Thymus (tissue), 11 donors: ENCODE measurements around the gene WDR55. TPM values are rescaled to one million over a fixed set of nuclear protein-coding genes. Genes with fewer than 3 reads are reported as not detected.
"Not testable (repeated sequence)": the region's sequence is repeated elsewhere in the genome, so short reads cannot be mapped to it uniquely, and the experiment has no call there.

Source experiments
- DNase-seq, 9 donors: peaks; one replicate each; pipeline ENCODE4 v3.0.0-alpha.2; 2013; ENCODE audit warnings: low spot score in 9 of 9, low read depth in 6 of 9, missing footprints in 1 of 9
- H3K27ac ChIP-seq, 2 donors: one replicate each; pipeline ENCODE4 v1.5.1; 2013; ENCODE audit warnings: control low read depth in 1 of 2, low read depth in 1 of 2, low read length in 1 of 2, mild to moderate bottlenecking in 1 of 2, moderate library complexity in 1 of 2
- H3K27me3 ChIP-seq, 2 donors: one replicate each; pipeline ENCODE4 v1.5.1; 2013; ENCODE audit warnings: low read length in 1 of 2; ENCODE audit not compliant: control insufficient read depth in 2 of 2, insufficient read depth in 1 of 2
- H3K36me3 ChIP-seq, 2 donors: one replicate each; pipeline ENCODE4 v1.5.1; 2013; ENCODE audit warnings: low read length in 1 of 2, mild to moderate bottlenecking in 1 of 2, moderate library complexity in 1 of 2; ENCODE audit not compliant: control insufficient read depth in 2 of 2, insufficient read depth in 2 of 2
- H3K4me1 ChIP-seq, 2 donors: one replicate each; pipeline ENCODE4 v1.5.1; 2013; ENCODE audit warnings: low read length in 2 of 2; ENCODE audit not compliant: control insufficient read depth in 2 of 2, insufficient read depth in 2 of 2
- H3K4me3 ChIP-seq, 2 donors: one replicate each; pipeline ENCODE4 v1.5.1; 2013; ENCODE audit warnings: low read length in 2 of 2, control low read depth in 1 of 2, mild to moderate bottlenecking in 1 of 2
- H3K9me3 ChIP-seq, 2 donors: one replicate each; pipeline ENCODE4 v1.5.1; 2013; ENCODE audit warnings: low read length in 1 of 2, mild to moderate bottlenecking in 1 of 2; ENCODE audit not compliant: control insufficient read depth in 2 of 2, insufficient read depth in 1 of 2
- WGBS: extraction: QIAGEN DNeasy Blood & Tissue Kit; methylation state at CpG from one replicate; pipeline ENCODE4 v1.1.7; 2013; 5-methylcytosine and 5-hydroxymethylcytosine counted together
- polyA plus RNA-seq: library from polyadenylated mRNA; stranded (reverse); fragments of 200-250 nt; gene quantifications from one replicate; pipeline ENCODE4 v1.2.3, GENCODE V29; 2013
- total RNA-seq: library from RNA; stranded (reverse); fragments of 120-200 nt; gene quantifications from one replicate; pipeline ENCODE4 v1.2.4, GENCODE V29; 2013
- donor health status: healthy.

Gene WDR55
- total and polyA plus RNA-seq, 2 donors: 9.7 to 24.0 TPM

DNA sequence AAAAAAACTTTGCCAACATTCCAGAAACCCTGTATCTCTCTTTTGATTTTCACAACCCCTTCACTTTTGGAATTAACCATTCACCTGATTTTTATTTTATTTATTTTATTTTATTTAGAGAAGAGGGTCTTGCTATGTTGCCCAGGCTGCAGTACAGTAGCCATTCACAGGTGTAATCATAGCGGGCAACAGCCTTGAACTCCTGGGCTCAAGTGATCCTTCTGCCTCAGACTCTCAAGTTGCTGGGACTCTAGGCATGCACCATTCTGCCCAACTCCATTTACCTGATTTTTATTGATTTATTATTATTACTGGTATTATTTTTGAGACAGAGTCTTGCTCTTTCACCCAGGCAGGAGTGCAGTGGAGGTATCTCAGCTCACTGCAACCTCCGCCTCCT lies 51.5 kb downstream of the WDR55 start:
- not testable (repeated sequence) for H3K4me3 ChIP-seq, DNase-seq, H3K4me1 ChIP-seq, H3K36me3 ChIP-seq, H3K27ac ChIP-seq, H3K27me3 ChIP-seq, H3K9me3 ChIP-seq
- WGBS: 96% methylated on average over 2 of the region's 2 CpGs

- no peaks in the 10 kb centered on the region for H3K4me1 ChIP-seq
- 93% methylated on average over 7 of the region's 7 CpGs for WGBS
- no peak overlapping the region for H3K4me3 ChIP-seq
- no peak overlapping the region for H3K27ac ChIP-seq
- DNase-seq: no peak
- no peaks in the 10 kb centered on the region for H3K9me3 ChIP-seq
- no peaks in the 10 kb centered on the region for H3K36me3 ChIP-seq
- peaks cover 0 to 5% of the 10 kb centered on the region in 2 donors for H3K27me3 ChIP-seq
Observed at GRCh38 chr5:140718266-140718592, 53.5 kb downstream of the WDR55 start.

GRCh38 chr5:140720738-140721137 lies 56.0 kb downstream of the WDR55 start:
- not testable (repeated sequence) for H3K4me1 ChIP-seq, H3K9me3 ChIP-seq, H3K36me3 ChIP-seq, H3K27ac ChIP-seq, H3K4me3 ChIP-seq, DNase-seq
- peaks cover 0 to 15% of the 10 kb centered on the region in 2 donors for H3K27me3 ChIP-seq
- WGBS: 65% methylated on average over 6 of the region's 6 CpGs

DNA sequence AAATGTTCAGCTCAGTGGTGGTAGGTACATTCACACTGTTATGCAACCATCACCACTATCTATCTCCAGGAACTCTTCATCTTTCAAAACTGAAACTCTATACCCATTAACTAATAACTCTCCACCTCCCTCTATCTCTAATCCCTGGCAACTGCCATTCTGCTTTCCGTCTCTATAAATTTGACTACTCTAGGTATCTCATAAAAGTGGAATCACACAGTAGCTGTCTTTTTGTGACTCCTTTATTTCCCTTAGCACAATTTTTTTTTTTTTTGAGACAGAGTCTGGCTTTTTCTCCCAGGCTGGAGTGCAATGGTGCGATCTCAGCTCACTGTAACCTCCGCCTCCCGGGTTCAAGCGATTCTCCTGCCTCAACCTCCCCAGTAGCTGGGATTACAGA lies 56.7 kb downstream of the WDR55 start:
- not testable (repeated sequence) for H3K4me1 ChIP-seq, H3K27ac ChIP-seq, DNase-seq, H3K36me3 ChIP-seq, H3K4me3 ChIP-seq, H3K9me3 ChIP-seq
- peaks cover 0 to 20% of the 10 kb centered on the region in 2 donors for H3K27me3 ChIP-seq
- WGBS: 91% methylated on average over 5 of the region's 5 CpGs

Other genes starting within 250 kb of the WDR55 start
- 4.5 TPM for gene EIF4EBP3, start 117.2 kb upstream of the WDR55 start, total RNA-seq
- 48.7 TPM for gene EIF4EBP3, start 117.2 kb upstream of the WDR55 start, polyA plus RNA-seq
- 29.7 TPM for gene SRA1, start 107.4 kb upstream of the WDR55 start, total RNA-seq
- gene SRA1, start 107.4 kb upstream of the WDR55 start, polyA plus RNA-seq: 46.3 TPM
- gene APBB3, start 100.3 kb upstream of the WDR55 start, total RNA-seq: 9.3 TPM
- 51.2 TPM for gene APBB3, start 100.3 kb upstream of the WDR55 start, polyA plus RNA-seq
- gene SLC35A4, start 100.1 kb upstream of the WDR55 start, total RNA-seq: 10.1 TPM
- 28.0 TPM for gene SLC35A4, start 100.1 kb upstream of the WDR55 start, polyA plus RNA-seq
- 23.7 TPM for gene CD14, start 31.7 kb upstream of the WDR55 start, total RNA-seq
- gene CD14, start 31.7 kb upstream of the WDR55 start, polyA plus RNA-seq: 48.6 TPM
- gene TMCO6, start 25.5 kb upstream of the WDR55 start, total RNA-seq: 10.5 TPM
- 18.4 TPM for gene TMCO6, start 25.5 kb upstream of the WDR55 start, polyA plus RNA-seq
- 89.7 TPM for gene NDUFA2, start 17.3 kb upstream of the WDR55 start, total RNA-seq
- gene NDUFA2, start 17.3 kb upstream of the WDR55 start, polyA plus RNA-seq: 193 TPM
- gene IK, start 17.1 kb upstream of the WDR55 start, total RNA-seq: 139 TPM
- gene IK, start 17.1 kb upstream of the WDR55 start, polyA plus RNA-seq: 94.2 TPM
- gene DND1, start 8.7 kb downstream of the WDR55 start, total RNA-seq: 0.52 TPM
- gene DND1, start 8.7 kb downstream of the WDR55 start, polyA plus RNA-seq: 5.0 TPM
- gene HARS1, start 26.5 kb downstream of the WDR55 start, total RNA-seq: 45.4 TPM
- 58.8 TPM for gene HARS1, start 26.5 kb downstream of the WDR55 start, polyA plus RNA-seq
- gene HARS2, start 26.6 kb downstream of the WDR55 start, total RNA-seq: 23.4 TPM
- gene HARS2, start 26.6 kb downstream of the WDR55 start, polyA plus RNA-seq: 32.6 TPM
- 104 TPM for gene ZMAT2, start 35.5 kb downstream of the WDR55 start, total RNA-seq
- gene ZMAT2, start 35.5 kb downstream of the WDR55 start, polyA plus RNA-seq: 75.1 TPM
- gene PCDHA1, start 121.2 kb downstream of the WDR55 start, total RNA-seq: not detected
- gene PCDHA1, start 121.2 kb downstream of the WDR55 start, polyA plus RNA-seq: not detected
- gene PCDHA2, start 129.9 kb downstream of the WDR55 start, total RNA-seq: not detected
- 0.02 TPM for gene PCDHA2, start 129.9 kb downstream of the WDR55 start, polyA plus RNA-seq
- under 0.01 TPM for gene PCDHA3, start 136.2 kb downstream of the WDR55 start, total RNA-seq
- gene PCDHA3, start 136.2 kb downstream of the WDR55 start, polyA plus RNA-seq: 0.07 TPM
- 0.05 TPM for gene PCDHA4, start 142.2 kb downstream of the WDR55 start, total RNA-seq
- gene PCDHA4, start 142.2 kb downstream of the WDR55 start, polyA plus RNA-seq: 0.05 TPM
- gene PCDHA5, start 156.7 kb downstream of the WDR55 start, total RNA-seq: not detected
- gene PCDHA5, start 156.7 kb downstream of the WDR55 start, polyA plus RNA-seq: 0.02 TPM
- 0.05 TPM for gene PCDHA6, start 163.1 kb downstream of the WDR55 start, total RNA-seq
- gene PCDHA6, start 163.1 kb downstream of the WDR55 start, polyA plus RNA-seq: 0.05 TPM
- under 0.01 TPM for gene PCDHA7, start 169.4 kb downstream of the WDR55 start, total RNA-seq
- gene PCDHA7, start 169.4 kb downstream of the WDR55 start, polyA plus RNA-seq: 0.02 TPM
- not detected for gene PCDHA8, start 176.3 kb downstream of the WDR55 start, total RNA-seq
- gene PCDHA8, start 176.3 kb downstream of the WDR55 start, polyA plus RNA-seq: 0.02 TPM
- not detected for gene PCDHA9, start 183.5 kb downstream of the WDR55 start, total RNA-seq
- gene PCDHA9, start 183.5 kb downstream of the WDR55 start, polyA plus RNA-seq: not detected
- under 0.01 TPM for gene PCDHA10, start 191.0 kb downstream of the WDR55 start, total RNA-seq
- 0.02 TPM for gene PCDHA10, start 191.0 kb downstream of the WDR55 start, polyA plus RNA-seq
- gene PCDHA11, start 204.1 kb downstream of the WDR55 start, total RNA-seq: 0.05 TPM
- gene PCDHA11, start 204.1 kb downstream of the WDR55 start, polyA plus RNA-seq: under 0.01 TPM
- under 0.01 TPM for gene PCDHA12, start 210.4 kb downstream of the WDR55 start, total RNA-seq
- gene PCDHA12, start 210.4 kb downstream of the WDR55 start, polyA plus RNA-seq: not detected
- under 0.01 TPM for gene PCDHA13, start 217.2 kb downstream of the WDR55 start, total RNA-seq
- gene PCDHA13, start 217.2 kb downstream of the WDR55 start, polyA plus RNA-seq: under 0.01 TPM